SK-N-SH (cell line): ENCODE results near the gene CHIC2. TPM values are rescaled to one million over a fixed set of nuclear protein-coding genes. Genes with fewer than 3 reads are reported as not detected.

Experiments used
- CTCF ChIA-PET: fragments of 300-600, 350-600 bp; formaldehyde crosslinking; extraction: SDS; loops from one replicate; lab custom pipeline; 2021; lab: Yijun Ruan, JAX
- POLR2A ChIA-PET: fragments of 350-600 bp; sonication (Branson Sonifier 250); formaldehyde crosslinking; extraction: SDS; loops from one replicate; lab custom pipeline; 2020; ENCODE audit warnings: antibody characterized with exemption, inconsistent platforms; lab: Yijun Ruan, JAX
- DNase-seq: peaks from one replicate; pipeline ENCODE4 v3.0.0; 2012
- H2AFZ ChIP-seq: fragments of 200-600 bp; sonication (generic); 2 replicates; pipeline ENCODE4 v1.8.1; 2016; ENCODE audit warnings: antibody characterized with exemption, mild to moderate bottlenecking, low read depth
- H3F3A ChIP-seq: fragments of 200-600 bp; sonication (generic); replicated peaks from 2 replicates; pipeline ENCODE3; 2016; ENCODE audit warnings: antibody characterized with exemption, mild to moderate bottlenecking; ENCODE audit not compliant: insufficient read depth
- H3K27ac ChIP-seq, 2 experiments: fragments of 200-500 bp in 1 of 2; fragments of 200-600 bp in 1 of 2; sonication (Bioruptor generic) in 1 of 2; sonication (generic), shearing (Covaris generic) in 1 of 2; 2 replicates each; pipeline versions ENCODE4 v1.5.1 to v1.6.1; 2014 to 2016; ENCODE audit warnings: low read depth in 2 of 2, inconsistent platforms in 1 of 2, low read length in 1 of 2, mild to moderate bottlenecking in 1 of 2, mixed read lengths in 1 of 2
- H3K27me3 ChIP-seq: fragments of 200-600 bp; sonication (generic), shearing (Covaris generic); 2 replicates; pipeline ENCODE4 v1.6.1; 2016; ENCODE audit warnings: mixed run types; ENCODE audit not compliant: insufficient read depth
- H3K36me3 ChIP-seq, 2 experiments: fragments of 200-500 bp in 1 of 2; fragments of 200-600 bp in 1 of 2; sonication (Bioruptor generic) in 1 of 2; sonication (generic) in 1 of 2; replicated peaks in 1 of 2; 2 replicates each; pipeline versions ENCODE3 to v1.5.1; 2014 to 2016; ENCODE audit warnings: low read length in 1 of 2, mild to moderate bottlenecking in 1 of 2; ENCODE audit not compliant: insufficient read depth in 2 of 2, control insufficient read depth in 1 of 2
- H3K4me1 ChIP-seq, 2 experiments: fragments of 200-500 bp in 1 of 2; fragments of 200-600 bp in 1 of 2; sonication (Bioruptor generic) in 1 of 2; sonication (generic), shearing (Covaris generic) in 1 of 2; 2 replicates each; pipeline versions ENCODE4 v1.5.1 to v1.6.1; 2014 to 2016; ENCODE audit warnings: low read depth in 1 of 2, low read length in 1 of 2, mixed run types in 1 of 2; ENCODE audit not compliant: insufficient read depth in 2 of 2, control insufficient read depth in 1 of 2
- H3K4me2 ChIP-seq: fragments of 200-600 bp; sonication (generic), shearing (Covaris generic); 2 replicates; pipeline ENCODE4 v1.6.1; 2017; ENCODE audit warnings: mixed run types
- H3K4me3 ChIP-seq, 2 experiments: fragments of 200-500 bp in 1 of 2; fragments of 200-600 bp in 1 of 2; sonication (Bioruptor generic) in 1 of 2; sonication (generic), shearing (Covaris generic) in 1 of 2; 2 replicates each; pipeline versions ENCODE4 v1.5.1 to v1.8.1; 2014 to 2016; ENCODE audit warnings: low read depth in 2 of 2, inconsistent platforms in 1 of 2, low read length in 1 of 2, mild to moderate bottlenecking in 1 of 2, mixed read lengths in 1 of 2, moderate library complexity in 1 of 2
- H3K79me2 ChIP-seq: fragments of 200-600 bp; sonication (generic); 2 replicates; pipeline ENCODE4 v1.8.1; 2017; ENCODE audit warnings: mild to moderate bottlenecking; ENCODE audit not compliant: insufficient read depth
- H3K9ac ChIP-seq: fragments of 200-600 bp; sonication (generic); 2 replicates; pipeline ENCODE4 v1.6.1; 2017; ENCODE audit warnings: mixed run types
- H3K9me2 ChIP-seq: fragments of 200-600 bp; sonication (generic); 2 replicates; pipeline ENCODE4 v1.6.1; 2017; ENCODE audit warnings: mixed run types
- H3K9me3 ChIP-seq: fragments of 200-600 bp; sonication (generic); 2 replicates; pipeline ENCODE4 v1.6.1; 2017; ENCODE audit warnings: mixed run types, mild to moderate bottlenecking, moderate library complexity
- H4K20me1 ChIP-seq: fragments of 200-600 bp; sonication (generic); 2 replicates; pipeline ENCODE4 v1.6.1; 2017; ENCODE audit warnings: mild to moderate bottlenecking, mixed run types; ENCODE audit not compliant: insufficient read depth
- CHD2 ChIP-seq: fragments of 150-350 bp; IDR thresholded peaks from 2 replicates; pipeline ENCODE4 v1.6.1; 2018; ENCODE audit warnings: low read length; ENCODE audit not compliant: partially characterized antibody
- EP300 ChIP-seq, 2 experiments: IDR thresholded peaks; 2 replicates each; pipeline versions ENCODE4 v1.4.0 to v1.6.1; 2012; ENCODE audit warnings: borderline replicate concordance in 1 of 2, low read depth in 1 of 2, low read length in 1 of 2
- FOSL2 ChIP-seq: IDR thresholded peaks from 2 replicates; pipeline ENCODE4 v1.4.0; 2012; ENCODE audit warnings: low read depth, mild to moderate bottlenecking, moderate library complexity, borderline replicate concordance
- GABPA ChIP-seq: IDR thresholded peaks from 2 replicates; pipeline ENCODE4 v1.4.0; 2012; ENCODE audit warnings: low read depth, mild to moderate bottlenecking
- MEF2A ChIP-seq: IDR thresholded peaks from 2 replicates; pipeline ENCODE4 v1.4.0; 2012; ENCODE audit warnings: low read depth, borderline replicate concordance
- MXI1 ChIP-seq: IDR thresholded peaks from 2 replicates; pipeline ENCODE4 v1.6.1; 2012; ENCODE audit warnings: mild to moderate bottlenecking, low read depth, low read length, improper control_type of control experiment
- NFIC ChIP-seq: IDR thresholded peaks from 2 replicates; pipeline ENCODE4 v1.4.0; 2012; ENCODE audit warnings: borderline replicate concordance
- NRF1 ChIP-seq: IDR thresholded peaks from 2 replicates; pipeline ENCODE4 v1.6.1; 2012; ENCODE audit warnings: low read depth, mild to moderate bottlenecking, low read length
- RAD21 ChIP-seq: IDR thresholded peaks from 2 replicates; pipeline ENCODE4 v1.6.1; 2012; ENCODE audit warnings: mild to moderate bottlenecking, low read length
- SIN3A ChIP-seq: IDR thresholded peaks from 2 replicates; pipeline ENCODE4 v1.6.1; 2012; ENCODE audit warnings: low read depth, mild to moderate bottlenecking, low read length, moderate library complexity, borderline replicate concordance
- SMC3 ChIP-seq: IDR thresholded peaks from 2 replicates; pipeline ENCODE4 v1.6.1; 2012; ENCODE audit warnings: low read depth, low read length, improper control_type of control experiment
- TAF1 ChIP-seq: IDR thresholded peaks from 2 replicates; pipeline ENCODE4 v1.6.1; 2012; ENCODE audit warnings: low read depth, mild to moderate bottlenecking, low read length, moderate library complexity, borderline replicate concordance
- TEAD4 ChIP-seq: IDR thresholded peaks from 2 replicates; pipeline ENCODE4 v1.4.0; 2012; ENCODE audit warnings: mild to moderate bottlenecking, borderline replicate concordance; ENCODE audit not compliant: insufficient read depth
- WGBS: methylation state at CpG from one replicate; pipeline ENCODE4 v1.1.6; 2017; ENCODE audit warnings: low lambda C conversion rate; 5-methylcytosine and 5-hydroxymethylcytosine counted together
- polyA plus RNA-seq, 3 experiments: library from polyadenylated mRNA; depleted of rRNA; stranded (reverse); fragments of >200 nt; gene quantifications; 2 replicates each; pipeline ENCODE4 v1.2.3, GENCODE V29; 2012
- TF ChIP-seq, protein P1 (sequence below): IDR thresholded peaks from 2 replicates; pipeline ENCODE4 v1.6.1; 2012; ENCODE audit warnings: mild to moderate bottlenecking, low read depth, low read length, moderate library complexity
- TF ChIP-seq, protein P2 (sequence below): fragments of 150-350 bp; IDR thresholded peaks from 2 replicates; pipeline ENCODE4 v1.6.1; 2017; ENCODE audit warnings: antibody characterized with exemption, low read length, low read depth, borderline replicate concordance
- TF ChIP-seq, protein P3 (sequence below): fragments of 200-600 bp; sonication (generic); IDR thresholded peaks from 2 replicates; pipeline ENCODE4 v1.6.1; 2017; ENCODE audit warnings: antibody characterized with exemption, mild to moderate bottlenecking, moderate library complexity
- TF ChIP-seq, protein P4 (sequence below): IDR thresholded peaks from 2 replicates; pipeline ENCODE4 v1.4.0; 2012; ENCODE audit warnings: low read depth, borderline replicate concordance
- TF ChIP-seq, protein P5 (sequence below): IDR thresholded peaks from 2 replicates; pipeline ENCODE4 v1.4.0; 2012; ENCODE audit warnings: low read depth, borderline replicate concordance

Gene CHIC2
- polyA plus RNA-seq, 1 of the 3 experiments (the other 2 are of a cell fraction): 26.8 TPM

DNA sequence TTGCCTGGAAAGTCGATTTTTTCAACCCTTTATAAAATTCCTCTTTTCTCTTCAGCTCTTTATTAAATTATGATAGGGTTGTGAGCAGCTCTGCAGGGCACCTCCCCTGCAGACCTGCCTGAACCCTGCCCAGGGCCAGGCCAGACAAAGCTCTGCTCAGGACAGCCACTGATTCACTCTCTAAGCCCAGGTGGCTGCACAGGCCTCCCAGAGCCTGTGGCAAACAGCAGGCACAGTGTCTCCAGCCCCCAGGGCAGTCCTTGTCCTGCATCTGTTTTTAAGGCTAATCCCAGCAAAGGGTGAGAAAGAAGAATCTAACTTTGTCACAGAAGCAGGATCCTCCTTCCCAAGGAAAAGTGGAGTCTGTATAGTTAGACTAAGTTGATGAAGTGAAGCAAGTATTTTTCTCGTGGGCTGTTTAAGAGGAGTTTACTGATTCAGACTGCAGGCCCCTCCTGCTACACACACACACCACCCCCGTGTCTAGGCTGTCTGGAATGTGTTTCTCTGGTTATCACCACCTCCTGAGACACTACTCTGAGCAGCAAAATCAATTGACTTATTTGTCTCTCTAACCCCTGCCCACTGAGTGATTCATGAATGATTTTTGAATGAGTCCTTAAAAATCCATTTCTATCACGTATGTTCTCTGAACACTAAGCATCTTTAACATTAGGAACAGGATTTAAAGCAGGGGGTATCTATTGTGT, 101.7 kb downstream of the CHIC2 start (continued):
- TF ChIP-seq, protein P1, sequence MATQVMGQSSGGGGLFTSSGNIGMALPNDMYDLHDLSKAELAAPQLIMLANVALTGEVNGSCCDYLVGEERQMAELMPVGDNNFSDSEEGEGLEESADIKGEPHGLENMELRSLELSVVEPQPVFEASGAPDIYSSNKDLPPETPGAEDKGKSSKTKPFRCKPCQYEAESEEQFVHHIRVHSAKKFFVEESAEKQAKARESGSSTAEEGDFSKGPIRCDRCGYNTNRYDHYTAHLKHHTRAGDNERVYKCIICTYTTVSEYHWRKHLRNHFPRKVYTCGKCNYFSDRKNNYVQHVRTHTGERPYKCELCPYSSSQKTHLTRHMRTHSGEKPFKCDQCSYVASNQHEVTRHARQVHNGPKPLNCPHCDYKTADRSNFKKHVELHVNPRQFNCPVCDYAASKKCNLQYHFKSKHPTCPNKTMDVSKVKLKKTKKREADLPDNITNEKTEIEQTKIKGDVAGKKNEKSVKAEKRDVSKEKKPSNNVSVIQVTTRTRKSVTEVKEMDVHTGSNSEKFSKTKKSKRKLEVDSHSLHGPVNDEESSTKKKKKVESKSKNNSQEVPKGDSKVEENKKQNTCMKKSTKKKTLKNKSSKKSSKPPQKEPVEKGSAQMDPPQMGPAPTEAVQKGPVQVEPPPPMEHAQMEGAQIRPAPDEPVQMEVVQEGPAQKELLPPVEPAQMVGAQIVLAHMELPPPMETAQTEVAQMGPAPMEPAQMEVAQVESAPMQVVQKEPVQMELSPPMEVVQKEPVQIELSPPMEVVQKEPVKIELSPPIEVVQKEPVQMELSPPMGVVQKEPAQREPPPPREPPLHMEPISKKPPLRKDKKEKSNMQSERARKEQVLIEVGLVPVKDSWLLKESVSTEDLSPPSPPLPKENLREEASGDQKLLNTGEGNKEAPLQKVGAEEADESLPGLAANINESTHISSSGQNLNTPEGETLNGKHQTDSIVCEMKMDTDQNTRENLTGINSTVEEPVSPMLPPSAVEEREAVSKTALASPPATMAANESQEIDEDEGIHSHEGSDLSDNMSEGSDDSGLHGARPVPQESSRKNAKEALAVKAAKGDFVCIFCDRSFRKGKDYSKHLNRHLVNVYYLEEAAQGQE: no peak
- TF ChIP-seq NFIC (peak; percentile 23; the same call in 1 of the 2 replicates), SIN3A (no peak), CHD2 (peak; percentile 29), SMC3 (no peak), EP300 (IDR thresholded peaks at IDR 0.05; ENCODE audit: borderline replicate concordance in 1 of 2, low read depth in 1 of 2, low read length in 1 of 2) (no peak), MEF2A (no peak), TEAD4 (0 out of 2 replicates have a peak, but pooled peaks have one; percentile 25), GABPA (no peak)
- TF ChIP-seq, protein P2, sequence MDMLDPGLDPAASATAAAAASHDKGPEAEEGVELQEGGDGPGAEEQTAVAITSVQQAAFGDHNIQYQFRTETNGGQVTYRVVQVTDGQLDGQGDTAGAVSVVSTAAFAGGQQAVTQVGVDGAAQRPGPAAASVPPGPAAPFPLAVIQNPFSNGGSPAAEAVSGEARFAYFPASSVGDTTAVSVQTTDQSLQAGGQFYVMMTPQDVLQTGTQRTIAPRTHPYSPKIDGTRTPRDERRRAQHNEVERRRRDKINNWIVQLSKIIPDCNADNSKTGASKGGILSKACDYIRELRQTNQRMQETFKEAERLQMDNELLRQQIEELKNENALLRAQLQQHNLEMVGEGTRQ: no peak

DNA sequence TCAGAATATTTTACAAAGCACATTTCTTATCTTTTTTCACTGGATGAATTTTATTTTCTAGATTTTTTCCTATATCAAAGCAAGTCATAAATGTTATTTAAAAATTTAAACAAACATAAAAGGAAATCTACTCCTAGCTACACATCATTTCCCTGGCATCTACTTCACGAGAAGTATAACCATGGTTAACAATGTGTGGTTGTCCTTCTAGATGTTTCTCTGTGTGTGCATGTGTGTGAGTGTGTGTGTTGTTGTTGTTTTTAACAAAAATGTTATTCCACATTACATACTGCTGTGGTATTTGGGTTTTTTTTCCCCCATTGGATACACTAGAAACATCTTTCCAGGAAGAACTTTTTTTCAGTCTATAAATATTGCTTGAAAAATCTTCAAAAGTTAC, 103.1 kb downstream of the CHIC2 start:
- Histone ChIP-seq H3K36me3 (no peaks in the 10 kb centered on the region), H3K27me3 (no peaks in the 10 kb centered on the region), H3K9ac (no peak overlapping the region), H2AFZ (no peak overlapping the region), H3K4me3 (no peak overlapping the region), H4K20me1 (no peaks in the 10 kb centered on the region), H3K4me1 (peaks cover 24 to 27% of the 10 kb centered on the region in 2 experiments), H3K9me3 (no peaks in the 10 kb centered on the region), H3K79me2 (no peaks in the 10 kb centered on the region), H3F3A (peaks cover 16% of the 10 kb centered on the region), H3K27ac (no peak overlapping the region), H3K4me2 (no peak overlapping the region), H3K9me2 (no peaks in the 10 kb centered on the region)
- WGBS: 97% methylated on average over 1 of the region's 1 CpG
- POLR2A ChIA-PET: no interaction called here
- CTCF ChIA-PET: interaction anchor here (3.3 kb wide), 1 partner anchor 272 kb away, joined by 14 read pairs; no protein-coding TSS in a partner anchor
- no peak for DNase-seq
- no peak for TF ChIP-seq MXI1
- TF ChIP-seq TAF1: no peak
- TF ChIP-seq, protein P3, sequence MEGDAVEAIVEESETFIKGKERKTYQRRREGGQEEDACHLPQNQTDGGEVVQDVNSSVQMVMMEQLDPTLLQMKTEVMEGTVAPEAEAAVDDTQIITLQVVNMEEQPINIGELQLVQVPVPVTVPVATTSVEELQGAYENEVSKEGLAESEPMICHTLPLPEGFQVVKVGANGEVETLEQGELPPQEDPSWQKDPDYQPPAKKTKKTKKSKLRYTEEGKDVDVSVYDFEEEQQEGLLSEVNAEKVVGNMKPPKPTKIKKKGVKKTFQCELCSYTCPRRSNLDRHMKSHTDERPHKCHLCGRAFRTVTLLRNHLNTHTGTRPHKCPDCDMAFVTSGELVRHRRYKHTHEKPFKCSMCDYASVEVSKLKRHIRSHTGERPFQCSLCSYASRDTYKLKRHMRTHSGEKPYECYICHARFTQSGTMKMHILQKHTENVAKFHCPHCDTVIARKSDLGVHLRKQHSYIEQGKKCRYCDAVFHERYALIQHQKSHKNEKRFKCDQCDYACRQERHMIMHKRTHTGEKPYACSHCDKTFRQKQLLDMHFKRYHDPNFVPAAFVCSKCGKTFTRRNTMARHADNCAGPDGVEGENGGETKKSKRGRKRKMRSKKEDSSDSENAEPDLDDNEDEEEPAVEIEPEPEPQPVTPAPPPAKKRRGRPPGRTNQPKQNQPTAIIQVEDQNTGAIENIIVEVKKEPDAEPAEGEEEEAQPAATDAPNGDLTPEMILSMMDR: no peak
- no peak for TF ChIP-seq FOSL2
- TF ChIP-seq CHD2: no peak
- TF ChIP-seq, protein P4, sequence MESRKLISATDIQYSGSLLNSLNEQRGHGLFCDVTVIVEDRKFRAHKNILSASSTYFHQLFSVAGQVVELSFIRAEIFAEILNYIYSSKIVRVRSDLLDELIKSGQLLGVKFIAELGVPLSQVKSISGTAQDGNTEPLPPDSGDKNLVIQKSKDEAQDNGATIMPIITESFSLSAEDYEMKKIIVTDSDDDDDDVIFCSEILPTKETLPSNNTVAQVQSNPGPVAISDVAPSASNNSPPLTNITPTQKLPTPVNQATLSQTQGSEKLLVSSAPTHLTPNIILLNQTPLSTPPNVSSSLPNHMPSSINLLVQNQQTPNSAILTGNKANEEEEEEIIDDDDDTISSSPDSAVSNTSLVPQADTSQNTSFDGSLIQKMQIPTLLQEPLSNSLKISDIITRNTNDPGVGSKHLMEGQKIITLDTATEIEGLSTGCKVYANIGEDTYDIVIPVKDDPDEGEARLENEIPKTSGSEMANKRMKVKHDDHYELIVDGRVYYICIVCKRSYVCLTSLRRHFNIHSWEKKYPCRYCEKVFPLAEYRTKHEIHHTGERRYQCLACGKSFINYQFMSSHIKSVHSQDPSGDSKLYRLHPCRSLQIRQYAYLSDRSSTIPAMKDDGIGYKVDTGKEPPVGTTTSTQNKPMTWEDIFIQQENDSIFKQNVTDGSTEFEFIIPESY: no peak
- no peak for TF ChIP-seq MEF2A
- TF ChIP-seq NRF1: no peak
- TF ChIP-seq EP300 (IDR thresholded peaks at IDR 0.05; ENCODE audit: borderline replicate concordance in 1 of 2, low read depth in 1 of 2, low read length in 1 of 2): no peak
- TF ChIP-seq, protein P5, sequence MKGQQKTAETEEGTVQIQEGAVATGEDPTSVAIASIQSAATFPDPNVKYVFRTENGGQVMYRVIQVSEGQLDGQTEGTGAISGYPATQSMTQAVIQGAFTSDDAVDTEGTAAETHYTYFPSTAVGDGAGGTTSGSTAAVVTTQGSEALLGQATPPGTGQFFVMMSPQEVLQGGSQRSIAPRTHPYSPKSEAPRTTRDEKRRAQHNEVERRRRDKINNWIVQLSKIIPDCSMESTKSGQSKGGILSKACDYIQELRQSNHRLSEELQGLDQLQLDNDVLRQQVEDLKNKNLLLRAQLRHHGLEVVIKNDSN: no peak
- no peak for TF ChIP-seq RAD21
